Thymus (tissue), 11 donors: ENCODE results near the gene DIMT1. TPM values are rescaled to one million over a fixed set of nuclear protein-coding genes. Genes with fewer than 3 reads are reported as not detected.

Experiments used
- DNase-seq, 9 donors: peaks; one replicate each; pipeline ENCODE4 v3.0.0-alpha.2; 2013; ENCODE audit warnings: low spot score in 9 of 9, low read depth in 6 of 9, missing footprints in 1 of 9
- H3K27ac ChIP-seq, 2 donors: one replicate each; pipeline ENCODE4 v1.5.1; 2013; ENCODE audit warnings: control low read depth in 1 of 2, low read depth in 1 of 2, low read length in 1 of 2, mild to moderate bottlenecking in 1 of 2, moderate library complexity in 1 of 2
- H3K27me3 ChIP-seq, 2 donors: one replicate each; pipeline ENCODE4 v1.5.1; 2013; ENCODE audit warnings: low read length in 1 of 2; ENCODE audit not compliant: control insufficient read depth in 2 of 2, insufficient read depth in 1 of 2
- H3K36me3 ChIP-seq, 2 donors: one replicate each; pipeline ENCODE4 v1.5.1; 2013; ENCODE audit warnings: low read length in 1 of 2, mild to moderate bottlenecking in 1 of 2, moderate library complexity in 1 of 2; ENCODE audit not compliant: control insufficient read depth in 2 of 2, insufficient read depth in 2 of 2
- H3K4me1 ChIP-seq, 2 donors: one replicate each; pipeline ENCODE4 v1.5.1; 2013; ENCODE audit warnings: low read length in 2 of 2; ENCODE audit not compliant: control insufficient read depth in 2 of 2, insufficient read depth in 2 of 2
- H3K4me3 ChIP-seq, 2 donors: one replicate each; pipeline ENCODE4 v1.5.1; 2013; ENCODE audit warnings: low read length in 2 of 2, control low read depth in 1 of 2, mild to moderate bottlenecking in 1 of 2
- H3K9me3 ChIP-seq, 2 donors: one replicate each; pipeline ENCODE4 v1.5.1; 2013; ENCODE audit warnings: low read length in 1 of 2, mild to moderate bottlenecking in 1 of 2; ENCODE audit not compliant: control insufficient read depth in 2 of 2, insufficient read depth in 1 of 2
- WGBS: extraction: QIAGEN DNeasy Blood & Tissue Kit; methylation state at CpG from one replicate; pipeline ENCODE4 v1.1.7; 2013; 5-methylcytosine and 5-hydroxymethylcytosine counted together
- polyA plus RNA-seq: library from polyadenylated mRNA; stranded (reverse); fragments of 200-250 nt; gene quantifications from one replicate; pipeline ENCODE4 v1.2.3, GENCODE V29; 2013
- total RNA-seq: library from RNA; stranded (reverse); fragments of 120-200 nt; gene quantifications from one replicate; pipeline ENCODE4 v1.2.4, GENCODE V29; 2013
- donor health status: healthy.

The DIMT1 gene
- total and polyA plus RNA-seq, 2 donors = 17.1 to 25.1 TPM

- WGBS = 98% methylated on average over 4 of the region's 4 CpGs
- Histone ChIP-seq H3K27me3 (no peaks in the 10 kb centered on the region), H3K9me3 (no peaks in the 10 kb centered on the region), H3K4me3 (no peak overlapping the region), H3K27ac (no peak overlapping the region), H3K36me3 (no peaks in the 10 kb centered on the region), H3K4me1 (peaks cover under 1 to 2% of the 10 kb centered on the region in 2 donors)
- DNase-seq = no peak
These were observed 14.9 kb upstream of the DIMT1 start for GRCh38 chr5:62418462-62419076.

- Histone ChIP-seq H3K9me3 (no peaks in the 10 kb centered on the region), H3K36me3 (no peaks in the 10 kb centered on the region), H3K27ac (no peak overlapping the region), H3K4me1 (peaks cover 9 to 11% of the 10 kb centered on the region in 2 donors), H3K27me3 (no peaks in the 10 kb centered on the region), H3K4me3 (peak overlapping the region; percentile 0 to 97)
- no peak for DNase-seq
- 59% methylated on average over 3 of the region's 3 CpGs for WGBS
These were observed 10.0 kb upstream of the DIMT1 start for GRCh38 chr5:62413711-62414110.

DNA sequence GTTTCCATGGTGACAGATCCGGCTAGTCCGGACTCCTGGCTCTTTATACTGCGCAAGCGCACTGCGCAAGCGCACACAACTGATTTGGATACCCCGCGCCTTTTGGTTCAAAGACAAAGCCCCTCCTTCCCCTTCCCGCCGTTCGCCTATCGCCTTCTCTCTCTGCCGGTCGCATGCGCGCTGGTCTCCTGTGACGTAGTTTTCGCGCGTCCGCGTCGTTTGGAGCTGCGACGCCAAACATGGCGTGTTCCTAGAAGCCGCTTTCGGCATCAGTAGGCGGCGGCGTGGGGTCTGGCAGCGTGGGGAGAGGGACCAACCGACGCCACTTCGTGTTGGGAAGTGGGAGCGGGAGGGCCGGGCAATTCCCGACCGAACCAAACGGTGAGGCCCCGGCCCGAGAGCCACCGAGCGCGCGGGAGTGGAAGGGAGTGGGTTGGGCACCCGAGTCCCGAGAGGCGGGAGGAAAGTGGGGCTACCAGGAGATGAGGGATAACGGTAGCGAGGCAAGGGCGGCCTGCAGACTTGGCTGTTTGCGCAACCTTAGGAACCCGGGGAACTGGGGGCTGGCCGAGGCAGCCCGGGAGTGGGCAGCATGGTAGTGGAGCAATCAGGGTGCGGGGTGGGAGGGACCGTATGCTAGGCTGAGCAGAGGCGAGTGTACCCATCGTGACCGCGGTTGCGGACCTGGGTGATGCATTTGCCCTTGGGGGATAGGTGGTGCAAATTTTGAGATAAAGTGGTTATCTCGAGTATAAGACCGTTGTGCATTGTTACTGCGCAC, 9.0 kb upstream of the DIMT1 start, which contains the start of gene IPO11:
Gene IPO11, plus strand, starts transcription at position 215 of the 781 bp plus-strand sequence. CDS start 24,517 bp downstream, outside the sequence.
- H3K36me3 ChIP-seq = no peaks in the 10 kb centered on the region
- under 1% methylated on average over 66 of the region's 66 CpGs for WGBS
- H3K4me1 ChIP-seq = peaks cover 9 to 11% of the 10 kb centered on the region in 2 donors
- H3K27ac ChIP-seq = peak within 1 kb of the TSS; percentile 60 to 81
- peak within 1 kb of the TSS; percentile 90 to 97 for H3K4me3 ChIP-seq
- no peaks in the 10 kb centered on the region for H3K9me3 ChIP-seq
- peak; percentile 97 to 99 (median 99) for DNase-seq
- H3K27me3 ChIP-seq = no peaks in the 10 kb centered on the region

DNA sequence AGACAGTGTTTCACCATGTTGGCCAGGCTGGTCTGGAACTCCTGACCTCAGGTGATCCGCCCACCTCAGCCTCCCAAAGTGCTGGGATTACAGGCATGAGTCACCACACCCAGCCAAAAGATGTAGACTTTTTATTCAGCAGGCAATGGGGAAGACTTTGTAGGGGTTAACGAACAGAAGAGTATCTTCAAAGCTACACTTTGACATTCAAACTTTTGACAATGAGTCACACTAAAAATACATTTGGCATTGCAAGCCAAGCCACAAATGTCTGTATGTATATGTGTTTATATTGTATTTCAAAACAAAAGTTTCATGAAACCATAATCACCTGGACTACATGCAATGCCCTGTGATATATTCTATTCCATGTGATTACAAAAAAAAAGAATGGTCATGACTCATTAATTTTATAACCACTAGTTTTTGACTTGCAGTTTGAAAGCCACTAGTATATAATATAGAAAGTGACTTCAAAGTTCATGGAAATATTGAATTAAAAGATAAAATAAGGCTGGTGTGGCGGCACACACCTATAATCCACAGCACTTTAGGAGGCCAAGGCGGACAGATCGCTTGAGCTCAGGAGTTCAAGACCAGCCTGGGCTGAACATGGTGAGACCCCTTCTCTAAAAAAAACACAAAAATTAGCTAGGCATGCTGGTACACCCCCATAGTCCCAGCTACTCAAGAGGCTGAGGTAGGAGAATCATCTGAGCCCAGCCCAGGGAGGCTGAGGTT, 8.3 kb downstream of the DIMT1 start:
- H3K4me1 ChIP-seq = no peaks in the 10 kb centered on the region
- H3K9me3 ChIP-seq = no peaks in the 10 kb centered on the region
- H3K27me3 ChIP-seq = no peaks in the 10 kb centered on the region
- H3K27ac ChIP-seq = no peak overlapping the region
- 84% methylated on average over 5 of the region's 5 CpGs for WGBS
- peaks cover 14 to 53% of the 10 kb centered on the region in 2 donors for H3K36me3 ChIP-seq
- DNase-seq = no peak
- H3K4me3 ChIP-seq = no peak overlapping the region

GRCh38 chr5:62386824-62387223, 16.9 kb downstream of the DIMT1 start:
- Histone ChIP-seq H3K27ac (no peak overlapping the region), H3K36me3 (peaks cover 33 to 67% of the 10 kb centered on the region in 2 donors), H3K4me1 (no peaks in the 10 kb centered on the region), H3K9me3 (no peaks in the 10 kb centered on the region), H3K27me3 (no peaks in the 10 kb centered on the region), H3K4me3 (no peak overlapping the region)
- no peak for DNase-seq

DNA sequence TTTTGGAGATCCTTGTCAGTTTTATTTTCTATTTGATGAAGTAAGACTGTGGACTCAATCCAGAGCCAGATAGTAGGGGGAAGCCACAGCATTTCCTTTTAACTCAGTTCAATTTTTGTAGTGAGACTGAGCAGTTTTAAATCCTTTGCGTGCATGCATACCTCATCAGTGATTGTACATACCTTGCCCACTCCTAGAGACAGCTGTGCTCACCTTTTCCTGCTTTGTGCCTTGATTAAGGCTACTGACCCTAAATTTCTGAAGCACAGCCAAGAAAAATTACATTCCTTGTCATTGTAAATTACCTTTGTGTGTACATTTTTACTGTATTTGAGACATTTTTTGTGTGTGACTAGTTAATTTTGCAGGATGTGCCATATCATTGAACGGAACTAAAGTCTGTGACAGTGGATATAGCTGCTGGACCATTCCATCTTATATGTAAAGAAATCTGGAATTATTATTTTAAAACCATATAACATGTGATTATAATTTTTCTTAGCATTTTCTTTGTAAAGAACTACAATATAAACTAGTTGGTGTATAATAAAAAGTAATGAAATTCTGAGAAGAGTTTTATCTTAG, 17.8 kb downstream of the DIMT1 start:
- Histone ChIP-seq H3K4me3 (no peak overlapping the region), H3K36me3 (peaks cover 37 to 72% of the 10 kb centered on the region in 2 donors), H3K27ac (no peak overlapping the region), H3K9me3 (no peaks in the 10 kb centered on the region), H3K27me3 (no peaks in the 10 kb centered on the region), H3K4me1 (no peaks in the 10 kb centered on the region)
- 98% methylated on average over 2 of the region's 2 CpGs for WGBS
- no peak for DNase-seq

DNA sequence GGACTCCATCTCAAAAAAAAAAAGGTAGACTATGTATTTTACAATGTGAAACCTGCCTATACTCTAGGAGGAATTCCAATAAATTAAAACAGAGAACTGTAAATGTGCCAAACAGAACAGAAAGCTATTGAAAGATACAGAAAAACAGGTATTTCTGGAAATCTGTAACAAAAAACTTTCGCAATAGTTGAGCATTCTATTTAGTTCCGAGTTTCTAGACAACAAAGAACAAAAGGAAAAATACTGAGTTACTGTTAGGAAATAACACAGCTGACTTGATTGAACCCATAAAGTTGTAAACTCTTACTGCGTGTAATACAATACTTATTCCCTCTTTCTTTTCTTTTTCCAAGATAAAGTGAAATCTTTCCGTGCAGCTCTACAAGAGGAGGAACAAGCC, 18.6 kb downstream of the DIMT1 start:
- Histone ChIP-seq H3K9me3 (no peaks in the 10 kb centered on the region), H3K27me3 (no peaks in the 10 kb centered on the region), H3K27ac (no peak overlapping the region), H3K4me1 (no peaks in the 10 kb centered on the region), H3K4me3 (no peak overlapping the region), H3K36me3 (peaks cover 43 to 70% of the 10 kb centered on the region in 2 donors)
- 96% methylated on average over 4 of the region's 4 CpGs for WGBS
- DNase-seq = no peak

- Histone ChIP-seq H3K4me1 (no peaks in the 10 kb centered on the region), H3K36me3 (peaks cover 32 to 67% of the 10 kb centered on the region in 2 donors), H3K27me3 (no peaks in the 10 kb centered on the region), H3K9me3 (no peaks in the 10 kb centered on the region), H3K4me3 (no peak overlapping the region), H3K27ac (no peak overlapping the region)
- DNase-seq = no peak
- WGBS = 99% methylated on average over 3 of the region's 3 CpGs
These were observed 27.6 kb downstream of the DIMT1 start for GRCh38 chr5:62376064-62376463.
